Panc1 (cell line): ENCODE data around the gene CITED4.

Source experiments
- CTCF ChIP-seq: fragments of 450-650 bp; IDR thresholded peaks from 2 replicates; pipeline ENCODE4 v1.5.1; 2017; ENCODE audit warnings: mild to moderate bottlenecking
- POLR2AphosphoS5 ChIP-seq: IDR thresholded peaks from 2 replicates; pipeline ENCODE4 v1.6.1; 2012; ENCODE audit warnings: mild to moderate bottlenecking, low read depth, low read length, moderate library complexity
- SIN3A ChIP-seq: IDR thresholded peaks from 2 replicates; pipeline ENCODE4 v1.6.1; 2012; ENCODE audit warnings: low read depth, mild to moderate bottlenecking, low read length, moderate library complexity, borderline replicate concordance; ENCODE audit not compliant: insufficient read depth
- TCF7L2 ChIP-seq: IDR thresholded peaks from 2 replicates; pipeline ENCODE4 v1.6.1; 2011; ENCODE audit warnings: mild to moderate bottlenecking, low read depth, low read length, inconsistent platforms
- TF ChIP-seq, protein P1 (sequence below), 2 experiments: IDR thresholded peaks; 2 replicates each; pipeline ENCODE4 v1.6.1; 2011 to 2012; ENCODE audit warnings: low read depth in 2 of 2, control low read depth in 1 of 2, low read length in 1 of 2, mild to moderate bottlenecking in 1 of 2, moderate library complexity in 1 of 2; ENCODE audit not compliant: insufficient read depth in 1 of 2

- no peak for TF ChIP-seq CTCF
- TF ChIP-seq, protein P1, sequence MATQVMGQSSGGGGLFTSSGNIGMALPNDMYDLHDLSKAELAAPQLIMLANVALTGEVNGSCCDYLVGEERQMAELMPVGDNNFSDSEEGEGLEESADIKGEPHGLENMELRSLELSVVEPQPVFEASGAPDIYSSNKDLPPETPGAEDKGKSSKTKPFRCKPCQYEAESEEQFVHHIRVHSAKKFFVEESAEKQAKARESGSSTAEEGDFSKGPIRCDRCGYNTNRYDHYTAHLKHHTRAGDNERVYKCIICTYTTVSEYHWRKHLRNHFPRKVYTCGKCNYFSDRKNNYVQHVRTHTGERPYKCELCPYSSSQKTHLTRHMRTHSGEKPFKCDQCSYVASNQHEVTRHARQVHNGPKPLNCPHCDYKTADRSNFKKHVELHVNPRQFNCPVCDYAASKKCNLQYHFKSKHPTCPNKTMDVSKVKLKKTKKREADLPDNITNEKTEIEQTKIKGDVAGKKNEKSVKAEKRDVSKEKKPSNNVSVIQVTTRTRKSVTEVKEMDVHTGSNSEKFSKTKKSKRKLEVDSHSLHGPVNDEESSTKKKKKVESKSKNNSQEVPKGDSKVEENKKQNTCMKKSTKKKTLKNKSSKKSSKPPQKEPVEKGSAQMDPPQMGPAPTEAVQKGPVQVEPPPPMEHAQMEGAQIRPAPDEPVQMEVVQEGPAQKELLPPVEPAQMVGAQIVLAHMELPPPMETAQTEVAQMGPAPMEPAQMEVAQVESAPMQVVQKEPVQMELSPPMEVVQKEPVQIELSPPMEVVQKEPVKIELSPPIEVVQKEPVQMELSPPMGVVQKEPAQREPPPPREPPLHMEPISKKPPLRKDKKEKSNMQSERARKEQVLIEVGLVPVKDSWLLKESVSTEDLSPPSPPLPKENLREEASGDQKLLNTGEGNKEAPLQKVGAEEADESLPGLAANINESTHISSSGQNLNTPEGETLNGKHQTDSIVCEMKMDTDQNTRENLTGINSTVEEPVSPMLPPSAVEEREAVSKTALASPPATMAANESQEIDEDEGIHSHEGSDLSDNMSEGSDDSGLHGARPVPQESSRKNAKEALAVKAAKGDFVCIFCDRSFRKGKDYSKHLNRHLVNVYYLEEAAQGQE (IDR thresholded peaks at IDR 0.05; ENCODE audit: insufficient read depth in 1 of 2, low read depth in 2 of 2, low read length in 1 of 2) = no peak
- TF ChIP-seq SIN3A = no peak
- TF ChIP-seq TCF7L2 = no peak
- TF ChIP-seq POLR2AphosphoS5 = no peak
Observed at GRCh38 chr1:40820911-40821693, 41.1 kb downstream of the CITED4 start.
